ENCODE data around the gene TSKU.

- TF ChIP-seq CTCF (IDR thresholded peaks at IDR 0.05) (no peak), POLR2A (IDR thresholded peaks at IDR 0.05) (no peak), EP300 (IDR thresholded peaks at IDR 0.05) (no peak)
Measured at GRCh38 chr11:76735841-76736240, 47.3 kb upstream of the TSKU start.
